Ishikawa (cell line): ENCODE measurements around the gene CLDN9.

Experiments
- EP300 ChIP-seq: IDR thresholded peaks from 2 replicates; pipeline ENCODE4 v1.6.1; 2012; ENCODE audit warnings: borderline replicate concordance
- RAD21 ChIP-seq: IDR thresholded peaks from 2 replicates; pipeline ENCODE4 v1.6.1; 2012; ENCODE audit warnings: low read depth

- TF ChIP-seq RAD21 (no peak), EP300 (no peak)
These were observed 45.5 kb upstream of the CLDN9 start for GRCh38 chr16:2967211-2967631.
